ENCODE results near the gene REPS1. TPM values are rescaled to one million over a fixed set of nuclear protein-coding genes. Genes with fewer than 3 reads are reported as not detected.

REPS1 gene
- total and polyA plus RNA-seq, 4 donors: 13.5 to 68.2 (median 25.9) TPM

GRCh38 chr6:138965971-138966370 lies 22.1 kb downstream of the REPS1 start:
- Histone ChIP-seq H3K9me3 (ENCODE audit: control insufficient read depth in 4 of 4, insufficient read depth in 3 of 4, low read length in 3 of 4) (no peaks in the 10 kb centered on the region), H3K9ac (ENCODE audit: insufficient read depth in 1 of 2, low read length in 2 of 2) (no peak overlapping the region), H3K27ac (ENCODE audit: low read depth in 1 of 2, low read length in 1 of 2) (no peak overlapping the region), H3K36me3 (ENCODE audit: control insufficient read depth in 4 of 4, insufficient read depth in 4 of 4, low read length in 4 of 4) (no peaks in the 10 kb centered on the region), H3K27me3 (ENCODE audit: control insufficient read depth in 3 of 3, insufficient read depth in 3 of 3, low read length in 2 of 3) (no peaks in the 10 kb centered on the region), H3K4me1 (ENCODE audit: control insufficient read depth in 5 of 5, insufficient read depth in 5 of 5, low read length in 5 of 5) (peaks cover 0 to 39% (median 2%) of the 10 kb centered on the region in 5 donors), H3K4me3 (no peak overlapping the region)
- DNase-seq (no peak), ATAC-seq (ENCODE audit: insufficient read depth, low FRiP score) (no peak)
- TF ChIP-seq, protein P1, sequence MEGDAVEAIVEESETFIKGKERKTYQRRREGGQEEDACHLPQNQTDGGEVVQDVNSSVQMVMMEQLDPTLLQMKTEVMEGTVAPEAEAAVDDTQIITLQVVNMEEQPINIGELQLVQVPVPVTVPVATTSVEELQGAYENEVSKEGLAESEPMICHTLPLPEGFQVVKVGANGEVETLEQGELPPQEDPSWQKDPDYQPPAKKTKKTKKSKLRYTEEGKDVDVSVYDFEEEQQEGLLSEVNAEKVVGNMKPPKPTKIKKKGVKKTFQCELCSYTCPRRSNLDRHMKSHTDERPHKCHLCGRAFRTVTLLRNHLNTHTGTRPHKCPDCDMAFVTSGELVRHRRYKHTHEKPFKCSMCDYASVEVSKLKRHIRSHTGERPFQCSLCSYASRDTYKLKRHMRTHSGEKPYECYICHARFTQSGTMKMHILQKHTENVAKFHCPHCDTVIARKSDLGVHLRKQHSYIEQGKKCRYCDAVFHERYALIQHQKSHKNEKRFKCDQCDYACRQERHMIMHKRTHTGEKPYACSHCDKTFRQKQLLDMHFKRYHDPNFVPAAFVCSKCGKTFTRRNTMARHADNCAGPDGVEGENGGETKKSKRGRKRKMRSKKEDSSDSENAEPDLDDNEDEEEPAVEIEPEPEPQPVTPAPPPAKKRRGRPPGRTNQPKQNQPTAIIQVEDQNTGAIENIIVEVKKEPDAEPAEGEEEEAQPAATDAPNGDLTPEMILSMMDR (IDR thresholded peaks at IDR 0.05; ENCODE audit: control extremely low read depth, extremely low read depth): no peak
- WGBS, 2 donors: 82 to 90% methylated on average over 2 of the region's 2 CpGs

DNA sequence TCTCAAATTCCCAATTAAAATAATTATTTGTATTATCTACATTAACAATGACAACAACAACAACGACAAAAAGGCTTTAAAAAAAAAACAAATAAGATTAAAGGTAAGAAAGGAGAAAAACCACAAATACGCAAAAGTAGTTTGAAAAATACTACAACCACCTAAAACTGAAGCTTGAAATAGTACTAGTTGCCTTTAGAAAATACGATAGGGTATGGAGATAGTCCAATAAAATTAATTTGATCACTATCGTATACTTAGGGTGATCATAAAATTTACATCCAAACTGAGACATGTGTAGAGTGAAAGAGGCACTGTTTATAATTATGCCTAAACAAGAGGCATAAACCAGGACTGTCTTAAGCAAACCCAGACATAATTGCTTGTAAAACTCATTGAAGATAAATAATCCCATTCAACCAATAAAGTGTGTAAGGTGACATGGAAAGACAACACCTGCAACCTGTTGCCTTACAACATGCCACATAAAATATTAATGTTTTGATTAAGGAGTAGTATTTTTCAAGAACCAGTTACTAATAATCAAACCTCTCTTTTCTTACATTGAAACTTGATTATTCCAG lies 22.7 kb downstream of the REPS1 start:
- Histone ChIP-seq H3K4me1 (ENCODE audit: control insufficient read depth in 5 of 5, insufficient read depth in 5 of 5, low read length in 5 of 5) (peaks cover 0 to 35% (median 0%) of the 10 kb centered on the region in 5 donors), H3K36me3 (ENCODE audit: control insufficient read depth in 4 of 4, insufficient read depth in 4 of 4, low read length in 4 of 4) (no peaks in the 10 kb centered on the region), H3K27me3 (ENCODE audit: control insufficient read depth in 3 of 3, insufficient read depth in 3 of 3, low read length in 2 of 3) (no peaks in the 10 kb centered on the region), H3K9ac (ENCODE audit: insufficient read depth in 1 of 2, low read length in 2 of 2) (no peak overlapping the region), H3K4me3 (no peak overlapping the region), H3K27ac (ENCODE audit: low read depth in 1 of 2, low read length in 1 of 2) (no peak overlapping the region), H3K9me3 (ENCODE audit: control insufficient read depth in 4 of 4, insufficient read depth in 3 of 4, low read length in 3 of 4) (no peaks in the 10 kb centered on the region)
- no peak for ATAC-seq (ENCODE audit: insufficient read depth, low FRiP score)
- 91 to 97% methylated on average over 4 of the region's 4 CpGs for WGBS, 2 donors
- TF ChIP-seq, protein P1 (IDR thresholded peaks at IDR 0.05; ENCODE audit: control extremely low read depth, extremely low read depth): no peak
- DNase-seq: no peak

GRCh38 chr6:138964012-138964411 lies 24.0 kb downstream of the REPS1 start:
- DNase-seq: no peak
- Histone ChIP-seq H3K9me3 (ENCODE audit: control insufficient read depth in 4 of 4, insufficient read depth in 3 of 4, low read length in 3 of 4) (no peaks in the 10 kb centered on the region), H3K27ac (ENCODE audit: low read depth in 1 of 2, low read length in 1 of 2) (no peak overlapping the region), H3K36me3 (ENCODE audit: control insufficient read depth in 4 of 4, insufficient read depth in 4 of 4, low read length in 4 of 4) (no peaks in the 10 kb centered on the region), H3K27me3 (ENCODE audit: control insufficient read depth in 3 of 3, insufficient read depth in 3 of 3, low read length in 2 of 3) (no peaks in the 10 kb centered on the region), H3K4me3 (no peak overlapping the region), H3K9ac (ENCODE audit: insufficient read depth in 1 of 2, low read length in 2 of 2) (no peak overlapping the region), H3K4me1 (ENCODE audit: control insufficient read depth in 5 of 5, insufficient read depth in 5 of 5, low read length in 5 of 5) (peaks cover 0 to 28% (median 0%) of the 10 kb centered on the region in 5 donors)
- TF ChIP-seq, protein P1 (IDR thresholded peaks at IDR 0.05; ENCODE audit: control extremely low read depth, extremely low read depth): no peak
- 96 to 100% methylated on average over 1 of the region's 1 CpG for WGBS, 2 donors
- no peak for ATAC-seq (ENCODE audit: insufficient read depth, low FRiP score)

- 43 to 68% methylated on average over 3 of the region's 3 CpGs for WGBS, 2 donors
- H3K27ac ChIP-seq (ENCODE audit: low read depth in 1 of 2, low read length in 1 of 2): no peak overlapping the region
- H3K36me3 ChIP-seq (ENCODE audit: control insufficient read depth in 4 of 4, insufficient read depth in 4 of 4, low read length in 4 of 4): no peaks in the 10 kb centered on the region
- no peaks in the 10 kb centered on the region for H3K27me3 ChIP-seq (ENCODE audit: control insufficient read depth in 3 of 3, insufficient read depth in 3 of 3, low read length in 2 of 3)
- TF ChIP-seq, protein P1 (IDR thresholded peaks at IDR 0.05; ENCODE audit: control extremely low read depth, extremely low read depth): no peak
- H3K4me1 ChIP-seq (ENCODE audit: control insufficient read depth in 5 of 5, insufficient read depth in 5 of 5, low read length in 5 of 5): peaks cover 0 to 28% (median 0%) of the 10 kb centered on the region in 5 donors
- H3K9ac ChIP-seq (ENCODE audit: insufficient read depth in 1 of 2, low read length in 2 of 2): no peak overlapping the region
- ATAC-seq (ENCODE audit: insufficient read depth, low FRiP score) (no peak), DNase-seq (no peak)
- H3K4me3 ChIP-seq: no peak overlapping the region
- no peaks in the 10 kb centered on the region for H3K9me3 ChIP-seq (ENCODE audit: control insufficient read depth in 4 of 4, insufficient read depth in 3 of 4, low read length in 3 of 4)
Measured at GRCh38 chr6:138963531-138963930, 24.5 kb downstream of the REPS1 start.
